Neural cell (in vitro differentiated cells): ENCODE results near the gene ST7L. TPM values are rescaled to one million over a fixed set of nuclear protein-coding genes. Genes with fewer than 3 reads are reported as not detected.

Experiments used
- H2AFZ ChIP-seq: fragments of 200-600, 300-800 bp; sonication (generic), shearing (Covaris generic); 2 replicates; pipeline ENCODE4 v1.6.0; 2014; ENCODE audit warnings: low read depth, mild to moderate bottlenecking, antibody characterized with exemption, low read length, moderate library complexity
- H3F3A ChIP-seq: fragments of 200-600 bp; shearing (Covaris generic); 2 replicates; pipeline ENCODE4 v1.6.1; 2016; ENCODE audit warnings: mild to moderate bottlenecking, moderate library complexity, mixed read lengths, antibody characterized with exemption, low read length; ENCODE audit not compliant: insufficient read depth, poor library complexity, severe bottlenecking
- H3K27ac ChIP-seq: fragments of 200-600, 300-800 bp; sonication (generic), shearing (Covaris generic); 2 replicates; pipeline ENCODE4 v1.5.1; 2014; ENCODE audit warnings: mild to moderate bottlenecking, low read length, moderate library complexity
- H3K27me3 ChIP-seq: fragments of 300-800, 200-600 bp; sonication (generic), shearing (Covaris generic); 2 replicates; pipeline ENCODE4 v1.6.0; 2014; ENCODE audit warnings: mild to moderate bottlenecking, low read depth, low read length, moderate library complexity; ENCODE audit not compliant: insufficient read depth
- H3K36me3 ChIP-seq: fragments of 300-800, 200-600 bp; sonication (generic), shearing (Covaris generic); 2 replicates; pipeline ENCODE4 v1.5.1; 2014; ENCODE audit warnings: mild to moderate bottlenecking, antibody characterized with exemption, low read length, moderate library complexity; ENCODE audit not compliant: insufficient read depth
- H3K4me2 ChIP-seq: fragments of 300-800, 200-600 bp; sonication (generic), shearing (Covaris generic); 2 replicates; pipeline ENCODE4 v1.6.0; 2014; ENCODE audit warnings: mild to moderate bottlenecking, low read length
- H3K4me3 ChIP-seq: fragments of 300-800, 200-600 bp; sonication (generic), shearing (Covaris generic); 2 replicates; pipeline ENCODE4 v1.5.1; 2014; ENCODE audit warnings: mild to moderate bottlenecking, low read length, moderate library complexity
- H3K79me2 ChIP-seq: fragments of 200-600 bp; shearing (Covaris generic); replicated peaks from 2 replicates; pipeline ENCODE4 v1.6.0; 2014; ENCODE audit warnings: mild to moderate bottlenecking, low read length, moderate library complexity; ENCODE audit not compliant: insufficient read depth
- H3K9ac ChIP-seq: fragments of 300-800, 200-600 bp; sonication (generic), shearing (Covaris generic); 2 replicates; pipeline ENCODE4 v1.6.1; 2016; ENCODE audit warnings: mild to moderate bottlenecking, low read length, mixed read lengths
- H3K9me2 ChIP-seq: fragments of 200-600 bp; shearing (Covaris generic); 2 replicates; pipeline ENCODE4 v1.6.1; 2016; ENCODE audit warnings: mild to moderate bottlenecking, low read length, mixed read lengths; ENCODE audit not compliant: insufficient read depth
- H3K9me3 ChIP-seq: fragments of 200-600, 300-800 bp; sonication (generic), shearing (Covaris generic); 2 replicates; pipeline ENCODE4 v1.6.1; 2016; ENCODE audit warnings: mild to moderate bottlenecking, mixed run types, low read length, moderate library complexity, mixed read lengths
- H4K20me1 ChIP-seq: fragments of 200-600 bp; shearing (Covaris generic); 2 replicates; pipeline ENCODE4 v1.6.1; 2016; ENCODE audit warnings: mild to moderate bottlenecking, mixed run types; ENCODE audit not compliant: insufficient read depth
- EP300 ChIP-seq: fragments of 450-650 bp; conservative IDR thresholded peaks from 2 replicates; pipeline ENCODE4 v1.6.1; 2014; ENCODE audit warnings: antibody characterized with exemption, mild to moderate bottlenecking, moderate library complexity; ENCODE audit not compliant: poor library complexity, severe bottlenecking
- EZH2 ChIP-seq: fragments of 200-600, 300-800 bp; shearing (Covaris generic), sonication (generic); IDR thresholded peaks from 2 replicates; pipeline ENCODE4 v1.6.1; 2014; ENCODE audit warnings: antibody characterized with exemption, low read length, borderline replicate concordance, mild to moderate bottlenecking; ENCODE audit not compliant: insufficient read depth, poor library complexity, severe bottlenecking
- MXI1 ChIP-seq: fragments of 450-650 bp; conservative IDR thresholded peaks from 2 replicates; pipeline ENCODE4 v1.6.1; 2014; ENCODE audit warnings: antibody characterized with exemption, mild to moderate bottlenecking; ENCODE audit not compliant: poor library complexity, severe bottlenecking
- POLR2AphosphoS5 ChIP-seq: IDR thresholded peaks from 2 replicates; pipeline ENCODE4 v1.6.1; 2012
- RAD21 ChIP-seq: fragments of 450-650 bp; conservative IDR thresholded peaks from 2 replicates; pipeline ENCODE4 v1.6.1; 2014; ENCODE audit warnings: antibody characterized with exemption, mild to moderate bottlenecking, moderate library complexity
- REST ChIP-seq: IDR thresholded peaks from 2 replicates; pipeline ENCODE4 v1.6.1; 2012; ENCODE audit warnings: borderline replicate concordance
- SMC3 ChIP-seq: fragments of 450-650 bp; conservative IDR thresholded peaks from 2 replicates; pipeline ENCODE4 v1.6.1; 2014; ENCODE audit warnings: antibody characterized with exemption, mild to moderate bottlenecking, moderate library complexity; ENCODE audit not compliant: poor library complexity
- TAF1 ChIP-seq: IDR thresholded peaks from 2 replicates; pipeline ENCODE4 v1.6.1; 2012; ENCODE audit warnings: low read depth
- polyA plus RNA-seq: library from polyadenylated mRNA; depleted of rRNA; stranded (reverse); fragments of >200 nt; gene quantifications from 2 replicates; pipeline ENCODE4 v1.2.3, GENCODE V29; 2014
- TF ChIP-seq, protein P1 (sequence below): fragments of 450-650 bp; IDR thresholded peaks from 2 replicates; pipeline ENCODE4 v1.5.1; 2014; ENCODE audit warnings: antibody characterized with exemption, mild to moderate bottlenecking, moderate library complexity; ENCODE audit not compliant: poor library complexity, severe bottlenecking

Gene ST7L
- polyA plus RNA-seq, 1 donor from 2014 or later: 33.7 TPM

DNA sequence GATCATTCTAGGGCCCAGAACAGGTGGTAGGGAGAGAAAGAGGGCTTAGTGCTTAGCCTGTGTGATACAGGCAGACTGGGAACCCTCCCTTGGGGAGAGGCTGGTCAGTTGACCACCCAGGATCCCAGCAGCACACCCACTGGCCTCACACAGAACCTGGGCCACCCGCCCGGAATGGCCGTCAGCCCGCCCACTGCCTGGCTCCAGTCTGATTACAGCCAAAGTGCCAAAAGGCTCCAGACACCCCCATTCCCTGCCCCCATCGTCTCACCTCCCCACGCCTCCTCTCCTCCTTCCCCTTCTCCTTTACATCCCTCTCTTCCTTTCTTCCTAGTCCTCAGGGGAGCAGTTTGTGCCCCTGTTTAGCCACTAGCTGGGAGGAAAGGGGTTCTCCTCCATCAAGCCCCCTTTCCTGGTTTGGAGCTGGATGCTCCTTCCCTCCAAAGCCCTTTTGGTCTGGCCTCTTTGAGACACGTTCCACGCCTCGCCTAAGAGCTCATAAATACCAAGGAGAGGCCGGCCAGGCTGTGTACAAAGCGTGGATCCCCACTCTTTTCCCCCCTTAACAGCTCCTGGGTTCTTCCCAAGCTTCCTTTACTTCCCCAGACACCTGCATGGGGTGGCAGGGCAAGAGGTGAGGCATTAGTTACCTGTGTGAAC is 114.8 kb downstream of the ST7L start:
- Histone ChIP-seq H3K4me3 (no peak overlapping the region), H3K9me2 (no peaks in the 10 kb centered on the region), H2AFZ (no peak overlapping the region), H3F3A (no peaks in the 10 kb centered on the region), H4K20me1 (no peaks in the 10 kb centered on the region), H3K27me3 (peaks cover 63% of the 10 kb centered on the region), H3K79me2 (no peaks in the 10 kb centered on the region), H3K27ac (no peak overlapping the region), H3K36me3 (no peaks in the 10 kb centered on the region), H3K9me3 (no peaks in the 10 kb centered on the region), H3K4me2 (no peak overlapping the region), H3K9ac (no peak overlapping the region)
- TF ChIP-seq TAF1 (no peak), REST (no peak)

GRCh38 chr1:112502826-112503225 is 116.1 kb downstream of the ST7L start:
- TF ChIP-seq, protein P1, sequence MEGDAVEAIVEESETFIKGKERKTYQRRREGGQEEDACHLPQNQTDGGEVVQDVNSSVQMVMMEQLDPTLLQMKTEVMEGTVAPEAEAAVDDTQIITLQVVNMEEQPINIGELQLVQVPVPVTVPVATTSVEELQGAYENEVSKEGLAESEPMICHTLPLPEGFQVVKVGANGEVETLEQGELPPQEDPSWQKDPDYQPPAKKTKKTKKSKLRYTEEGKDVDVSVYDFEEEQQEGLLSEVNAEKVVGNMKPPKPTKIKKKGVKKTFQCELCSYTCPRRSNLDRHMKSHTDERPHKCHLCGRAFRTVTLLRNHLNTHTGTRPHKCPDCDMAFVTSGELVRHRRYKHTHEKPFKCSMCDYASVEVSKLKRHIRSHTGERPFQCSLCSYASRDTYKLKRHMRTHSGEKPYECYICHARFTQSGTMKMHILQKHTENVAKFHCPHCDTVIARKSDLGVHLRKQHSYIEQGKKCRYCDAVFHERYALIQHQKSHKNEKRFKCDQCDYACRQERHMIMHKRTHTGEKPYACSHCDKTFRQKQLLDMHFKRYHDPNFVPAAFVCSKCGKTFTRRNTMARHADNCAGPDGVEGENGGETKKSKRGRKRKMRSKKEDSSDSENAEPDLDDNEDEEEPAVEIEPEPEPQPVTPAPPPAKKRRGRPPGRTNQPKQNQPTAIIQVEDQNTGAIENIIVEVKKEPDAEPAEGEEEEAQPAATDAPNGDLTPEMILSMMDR: no peak
- TF ChIP-seq RAD21 (no peak), EP300 (no peak), MXI1 (no peak), TAF1 (no peak), POLR2AphosphoS5 (no peak), REST (no peak), SMC3 (no peak), EZH2 (no peak)
- Histone ChIP-seq H3F3A (no peaks in the 10 kb centered on the region), H3K27me3 (peaks cover 50% of the 10 kb centered on the region), H3K9ac (no peak overlapping the region), H3K4me2 (no peak overlapping the region), H2AFZ (no peak overlapping the region), H3K9me3 (no peaks in the 10 kb centered on the region), H3K4me3 (no peak overlapping the region), H3K79me2 (no peaks in the 10 kb centered on the region), H4K20me1 (no peaks in the 10 kb centered on the region), H3K9me2 (no peaks in the 10 kb centered on the region), H3K27ac (no peak overlapping the region), H3K36me3 (no peaks in the 10 kb centered on the region)
